HCT116 (cell line): ENCODE measurements around the gene USP33. TPM values are rescaled to one million over a fixed set of nuclear protein-coding genes. Genes with fewer than 3 reads are reported as not detected.

Experiments used
- ATAC-seq: fragments of 200-7000 bp; cut with Tn5 transposase; 2 replicates; pipeline ENCODE4 v1.9.1; 2020; ENCODE audit warnings: mild to moderate bottlenecking, moderate library complexity
- BruUV-seq: library from RNA; stranded (reverse); fragments of 400-500 nt; replicated peaks from 2 replicates; lab custom pipeline; 2021; lab: Mats Ljungman, UMichigan
- CTCF ChIA-PET: fragments of 300-600 bp; sonication (Branson Sonifier 250); formaldehyde crosslinking; loops from one replicate; lab custom pipeline; 2021; ENCODE audit warnings: antibody characterized with exemption; lab: Charles Lee
- POLR2A ChIA-PET: fragments of 300-600, 350-600 bp; sonication (Branson Sonifier 250); formaldehyde crosslinking; loops from one replicate; lab custom pipeline; 2021; ENCODE audit warnings: antibody characterized with exemption; lab: Charles Lee
- RAD21 ChIA-PET, 2 experiments: fragments of 300-600 bp; sonication (Branson Sonifier 250); formaldehyde crosslinking; loops; one replicate each; lab custom pipeline; 2023; ENCODE audit warnings: low total read pairs in 2 of 2; ENCODE audit not compliant: uncharacterized antibody in 2 of 2, unreplicated experiment in 2 of 2, low non-redundant PET in 1 of 2; lab: Charles Lee
- DNase-seq: peaks from one replicate; pipeline ENCODE4 v3.0.0-alpha.2; 2010; ENCODE audit warnings: low read depth, low spot score
- H2AFZ ChIP-seq: fragments of 200-600 bp; shearing (Covaris generic), sonication (generic); 2 replicates; pipeline ENCODE4 v1.6.1; 2017; ENCODE audit warnings: low read depth, mixed run types, mixed read lengths, antibody characterized with exemption, low read length; ENCODE audit not compliant: poor library complexity, severe bottlenecking
- H3K27ac ChIP-seq: 2 replicates; pipeline ENCODE4 v1.5.1; 2012; ENCODE audit warnings: low read depth, low read length
- H3K27me3 ChIP-seq: fragments of 200-600 bp; sonication (generic); 2 replicates; pipeline ENCODE4 v1.6.1; 2016; ENCODE audit warnings: mixed run types, low read length, mixed read lengths; ENCODE audit not compliant: insufficient read depth
- H3K36me3 ChIP-seq, 2 experiments: fragments of 200-500 bp in 1 of 2; fragments of 200-600 bp in 1 of 2; sonication (Bioruptor generic) in 1 of 2; sonication (generic) in 1 of 2; 2 replicates each; pipeline versions ENCODE4 v1.5.1 to v1.6.1; 2014 to 2016; ENCODE audit warnings: low read length in 2 of 2, inconsistent platforms in 1 of 2, mixed read lengths in 1 of 2, mixed run types in 1 of 2; ENCODE audit not compliant: insufficient read depth in 2 of 2, control insufficient read depth in 1 of 2
- H3K4me1 ChIP-seq, 2 experiments: fragments of 200-600 bp in 1 of 2; sonication (generic) in 1 of 2; 2 replicates each; pipeline versions ENCODE4 v1.5.1 to v1.6.1; 2012 to 2017; ENCODE audit warnings: low read length in 2 of 2, inconsistent platforms in 1 of 2, mild to moderate bottlenecking in 1 of 2, mixed read lengths in 1 of 2, mixed run types in 1 of 2, moderate library complexity in 1 of 2; ENCODE audit not compliant: insufficient read depth in 2 of 2, control insufficient read depth in 1 of 2
- H3K4me2 ChIP-seq: fragments of 200-600 bp; sonication (generic); 2 replicates; pipeline ENCODE4 v1.6.1; 2017; ENCODE audit warnings: mixed run types, low read length, mixed read lengths
- H3K4me3 ChIP-seq, 2 experiments: fragments of 200-600 bp in 1 of 2; sonication (generic) in 1 of 2; replicated peaks in 1 of 2; 2 replicates each; pipeline ENCODE4 v1.5.1; 2011 to 2016; ENCODE audit warnings: low read length in 2 of 2, control low read depth in 1 of 2, low read depth in 1 of 2, mild to moderate bottlenecking in 1 of 2, mixed read lengths in 1 of 2, mixed run types in 1 of 2
- H3K79me2 ChIP-seq: fragments of 200-600 bp; sonication (generic); 2 replicates; pipeline ENCODE4 v1.6.1; 2017; ENCODE audit warnings: mild to moderate bottlenecking, mixed run types, low read length, moderate library complexity, mixed read lengths; ENCODE audit not compliant: insufficient read depth
- H3K9ac ChIP-seq: fragments of 200-600 bp; sonication (generic); 2 replicates; pipeline ENCODE4 v1.6.1; 2016; ENCODE audit warnings: low read length, mixed read lengths
- H3K9me2 ChIP-seq: fragments of 200-600 bp; sonication (generic), shearing (Covaris generic); 2 replicates; pipeline ENCODE4 v1.6.1; 2017; ENCODE audit warnings: mixed run types, mild to moderate bottlenecking, moderate library complexity; ENCODE audit not compliant: insufficient read depth
- H3K9me3 ChIP-seq, 2 experiments: fragments of 200-500 bp in 1 of 2; fragments of 200-600 bp in 1 of 2; sonication (Bioruptor generic) in 1 of 2; sonication (generic) in 1 of 2; 2 replicates each; pipeline ENCODE4 v1.6.1; 2014 to 2017; ENCODE audit warnings: low read length in 2 of 2, mixed read lengths in 2 of 2, inconsistent platforms in 1 of 2, low read depth in 1 of 2, mild to moderate bottlenecking in 1 of 2, mixed run types in 1 of 2, moderate library complexity in 1 of 2; ENCODE audit not compliant: control insufficient read depth in 1 of 2, insufficient read depth in 1 of 2
- H4K20me1 ChIP-seq: fragments of 200-600 bp; sonication (generic), shearing (Covaris generic); 2 replicates; pipeline ENCODE4 v1.6.1; 2017; ENCODE audit warnings: mixed run types, mild to moderate bottlenecking, moderate library complexity; ENCODE audit not compliant: insufficient read depth
- CBX3 ChIP-seq: IDR thresholded peaks from 2 replicates; pipeline ENCODE4 v1.6.1; 2012; ENCODE audit warnings: low read depth
- JUND ChIP-seq: IDR thresholded peaks from 2 replicates; pipeline ENCODE4 v1.6.1; 2012
- POLR2AphosphoS5 ChIP-seq: IDR thresholded peaks from 2 replicates; pipeline ENCODE4 v1.6.1; 2011; ENCODE audit warnings: mild to moderate bottlenecking, low read depth, low read length, moderate library complexity
- REST ChIP-seq: IDR thresholded peaks from 2 replicates; pipeline ENCODE4 v1.6.1; 2012; ENCODE audit warnings: low read depth
- YY1 ChIP-seq: IDR thresholded peaks from 2 replicates; pipeline ENCODE4 v1.6.1; 2011; ENCODE audit warnings: low read length, low read depth, moderate library complexity, mild to moderate bottlenecking; ENCODE audit not compliant: insufficient replicate concordance; ENCODE audit errors: extremely low read depth
- ZNF274 ChIP-seq: fragments of 200-500 bp; sonication (Bioruptor generic); IDR thresholded peaks from 2 replicates; pipeline ENCODE4 v1.6.1; 2014; ENCODE audit warnings: mild to moderate bottlenecking, low read depth, low read length, inconsistent platforms
- intact Hi-C: fragments of 100-400 bp; cut with micrococcal nuclease; formaldehyde crosslinking; loops from 2 replicates; pipeline ENCODE4 v1.10.0; 2022
- total RNA-seq: library from RNA; stranded (reverse); gene quantifications from one replicate; pipeline ENCODE4 v1.2.1, GENCODE V29; 2021; ENCODE audit not compliant: unreplicated experiment

Gene USP33
- total RNA-seq, 1 experiment from 2014 or later = 46.1 TPM

- H3K4me2 ChIP-seq = no peak overlapping the region
- no peak overlapping the region for H3K27ac ChIP-seq
- H3K36me3 ChIP-seq = peaks cover 0 to 4% of the 10 kb centered on the region in 2 experiments; a peak in 1 of 4 replicates
- no peaks in the 10 kb centered on the region for H4K20me1 ChIP-seq
- H3K4me1 ChIP-seq = peaks cover 6 to 14% of the 10 kb centered on the region in 2 experiments; a peak in 3 of 4 replicates
- H3K9me3 ChIP-seq = no peaks in the 10 kb centered on the region
- peaks cover 37% of the 10 kb centered on the region for H3K79me2 ChIP-seq
- H3K9me2 ChIP-seq = no peaks in the 10 kb centered on the region
- H3K27me3 ChIP-seq = no peaks in the 10 kb centered on the region
- CTCF ChIA-PET = no interaction called here
- intact Hi-C loops = no loop called here
- BruUV-seq = no TSS peak
- POLR2A ChIA-PET = no interaction called here
- no peak overlapping the region for H3K4me3 ChIP-seq
- RAD21 ChIA-PET = no interaction called here
- TF ChIP-seq POLR2AphosphoS5 = no peak
- no peak for TF ChIP-seq ZNF274
- no peak for TF ChIP-seq YY1
- TF ChIP-seq JUND = no peak
- H3K9ac ChIP-seq = no peak overlapping the region
- no peak overlapping the region for H2AFZ ChIP-seq
- ATAC-seq (no peak), DNase-seq (no peak)
These were observed 23.5 kb upstream of the USP33 start for GRCh38 chr1:77783141-77783540.

- ChIA-PET POLR2A (no interaction called here), CTCF (no interaction called here), RAD21 (no interaction called here)
- Histone ChIP-seq H3K9me2 (no peaks in the 10 kb centered on the region), H3K79me2 (peaks cover 37% of the 10 kb centered on the region), H3K4me3 (no peak overlapping the region), H3K9ac (no peak overlapping the region), H2AFZ (no peak overlapping the region), H3K36me3 (peaks cover 0 to 4% of the 10 kb centered on the region in 2 experiments; a peak in 1 of 4 replicates), H3K4me2 (no peak overlapping the region), H3K4me1 (peaks cover 6 to 14% of the 10 kb centered on the region in 2 experiments; a peak in 3 of 4 replicates), H3K27me3 (no peaks in the 10 kb centered on the region), H3K27ac (no peak overlapping the region), H4K20me1 (no peaks in the 10 kb centered on the region), H3K9me3 (no peaks in the 10 kb centered on the region)
- no TSS peak for BruUV-seq
- TF ChIP-seq REST = no peak
- no peak for TF ChIP-seq CBX3
- DNase-seq (no peak), ATAC-seq (no peak)
- intact Hi-C loops = no loop called here
These were observed 22.0 kb upstream of the USP33 start for GRCh38 chr1:77781683-77782082.
